ENCODE results near the gene OSTN.
"Not testable (repeated sequence)": the region's sequence is repeated elsewhere in the genome, so short reads cannot be mapped to it uniquely, and the experiment has no call there.

Gene OSTN

DNA sequence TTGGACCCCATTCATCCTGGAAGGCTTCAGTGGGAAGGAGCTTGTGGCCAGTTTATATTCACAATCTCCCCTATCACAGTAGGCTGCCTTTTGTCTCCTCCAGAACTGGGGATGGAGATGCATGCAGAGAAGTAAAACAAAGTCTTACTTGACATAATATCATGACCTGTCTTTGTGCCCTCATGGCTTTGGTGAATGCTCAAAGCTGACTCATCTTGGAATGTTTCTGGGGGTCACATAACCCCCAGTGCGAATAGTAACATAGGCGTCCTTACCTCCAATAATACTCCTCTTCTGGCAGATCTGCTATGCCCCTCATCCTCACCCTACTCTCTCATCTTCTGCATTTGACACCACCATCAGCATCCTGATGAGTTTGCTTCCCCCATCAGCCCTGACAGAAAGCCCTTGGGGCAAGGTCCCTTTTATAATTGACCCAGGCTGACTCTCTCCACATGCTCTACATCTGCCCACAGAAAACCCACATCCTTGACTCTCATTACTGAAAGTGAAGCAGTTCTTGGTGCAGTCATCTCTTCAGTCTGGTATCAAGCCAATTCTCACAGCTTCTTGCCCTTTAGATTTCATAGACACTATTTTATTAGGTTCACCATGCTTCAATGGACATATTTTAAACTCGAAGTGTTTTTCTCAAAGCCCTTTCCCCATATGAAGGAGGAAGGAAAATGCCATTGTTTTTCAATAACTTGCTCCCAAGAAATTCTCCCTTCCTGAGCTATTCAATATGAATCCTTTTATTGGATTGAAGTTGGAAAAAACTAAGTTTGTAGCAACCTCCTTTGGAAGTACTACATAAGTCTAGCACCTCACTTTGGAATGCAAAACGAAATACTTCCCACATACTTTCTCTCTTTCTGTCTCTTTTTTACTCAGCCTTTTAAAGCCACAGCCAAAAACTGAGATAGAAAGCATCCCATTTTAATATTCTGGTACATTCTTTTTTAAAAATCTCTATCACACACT is 36.6 kb downstream of the OSTN start:
- DNase-seq, result no peak

DNA sequence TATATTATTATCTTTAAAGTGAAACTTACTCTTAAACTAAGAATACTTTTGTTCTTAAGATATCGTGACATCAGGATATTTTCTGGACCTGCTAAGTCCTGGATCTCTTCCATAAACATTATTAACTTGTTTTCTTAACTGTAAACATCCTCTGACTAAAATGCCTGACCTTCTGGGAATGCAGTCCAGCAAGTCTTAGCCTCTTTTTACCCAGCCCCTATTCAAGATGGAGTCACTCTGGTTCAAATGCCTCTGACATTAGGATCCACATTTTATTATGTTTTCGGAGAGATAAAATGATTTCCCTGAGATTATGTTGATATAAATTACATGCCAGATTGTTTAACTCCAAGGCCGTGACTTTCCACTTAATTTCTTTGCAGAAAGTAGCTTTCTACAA is 37.6 kb downstream of the OSTN start:
- DNase-seq, result no peak

DNA sequence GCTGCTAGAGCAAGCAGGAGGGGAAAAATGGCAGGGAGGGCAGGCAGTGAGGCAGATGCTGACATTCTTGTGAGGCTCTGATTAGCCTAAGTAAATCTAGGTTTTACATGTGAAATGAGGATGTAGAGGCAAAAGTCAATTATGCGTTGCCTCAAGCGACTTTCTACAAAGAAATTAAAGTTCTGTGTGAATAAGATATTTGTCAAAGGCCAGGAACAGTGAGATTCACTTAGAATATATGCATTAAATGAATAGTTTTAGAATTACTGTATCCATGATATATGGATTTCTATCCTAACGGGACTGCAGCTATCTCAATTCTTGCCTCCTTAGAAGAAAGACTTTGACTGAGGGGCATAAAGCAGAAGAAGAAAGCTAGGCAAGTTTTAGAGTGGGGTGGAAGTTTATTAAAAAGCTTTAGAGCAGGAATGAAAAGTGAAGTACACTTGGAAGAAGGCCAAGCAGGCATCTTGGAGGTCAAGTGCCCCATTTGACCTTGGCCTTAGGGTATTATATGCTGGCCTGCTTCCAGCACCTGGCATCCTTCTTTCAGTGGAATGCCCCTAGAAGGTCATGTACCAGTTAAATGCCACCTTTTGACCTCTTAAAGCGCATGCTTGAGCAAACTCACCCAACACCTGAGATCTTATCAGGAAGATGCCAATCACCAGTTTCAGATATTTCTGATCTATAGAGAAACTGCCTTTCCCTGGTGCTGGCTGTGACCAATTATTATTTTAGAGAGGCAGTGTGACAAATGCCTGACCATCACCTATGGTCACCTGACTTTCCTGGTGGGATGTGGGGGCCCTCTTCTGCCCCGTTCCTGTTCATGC is 38.2 kb downstream of the OSTN start:
- DNase-seq, result no peak

DNA sequence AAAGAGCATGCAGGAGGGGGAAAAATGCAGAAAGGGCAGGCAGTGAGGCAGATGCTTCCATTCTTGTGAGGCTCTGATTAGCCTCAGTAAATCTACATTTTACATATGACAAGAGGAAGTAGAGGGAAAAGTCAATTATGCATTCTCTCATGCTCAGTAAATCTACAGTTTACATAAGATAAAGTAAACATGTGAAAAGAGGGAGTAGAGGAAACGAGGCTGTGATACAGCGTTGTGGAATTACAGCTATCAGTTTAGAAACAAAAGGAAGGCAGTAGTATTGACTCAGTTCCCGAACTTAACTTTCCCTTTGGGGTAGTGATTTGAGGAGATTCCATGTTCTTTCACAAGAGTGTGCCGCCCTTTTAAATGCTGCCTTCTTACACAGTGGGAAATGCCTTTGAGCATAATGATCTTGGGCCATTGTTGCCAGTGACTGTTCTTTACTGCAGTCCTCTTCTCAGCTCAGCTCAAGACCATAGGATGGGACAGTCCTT is 39.3 kb downstream of the OSTN start:
- no peak for DNase-seq

- DNase-seq, result no peak
These were observed 40.5 kb downstream of the OSTN start for GRCh38 chr3:191239407-191240031.

DNA sequence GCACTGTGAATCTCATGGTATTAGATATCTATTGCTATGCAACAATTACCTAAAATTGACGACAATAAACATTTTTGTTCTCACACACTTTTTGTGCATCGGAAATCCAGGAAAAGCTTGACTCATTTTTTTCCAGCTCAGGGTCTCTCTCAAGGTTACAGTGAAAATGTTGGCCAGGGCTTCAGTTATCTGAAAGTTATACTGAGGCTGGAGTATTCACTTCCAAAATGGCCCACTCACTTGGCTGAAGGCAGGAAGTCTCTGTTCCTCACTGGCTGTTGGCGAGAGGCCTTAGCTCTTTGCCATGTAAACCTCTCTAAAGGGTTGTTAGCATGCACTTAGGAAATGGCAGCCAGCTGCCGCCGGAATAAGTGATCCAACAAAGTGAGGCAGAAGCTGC is 41.4 kb downstream of the OSTN start:
- DNase-seq, result no peak

DNA sequence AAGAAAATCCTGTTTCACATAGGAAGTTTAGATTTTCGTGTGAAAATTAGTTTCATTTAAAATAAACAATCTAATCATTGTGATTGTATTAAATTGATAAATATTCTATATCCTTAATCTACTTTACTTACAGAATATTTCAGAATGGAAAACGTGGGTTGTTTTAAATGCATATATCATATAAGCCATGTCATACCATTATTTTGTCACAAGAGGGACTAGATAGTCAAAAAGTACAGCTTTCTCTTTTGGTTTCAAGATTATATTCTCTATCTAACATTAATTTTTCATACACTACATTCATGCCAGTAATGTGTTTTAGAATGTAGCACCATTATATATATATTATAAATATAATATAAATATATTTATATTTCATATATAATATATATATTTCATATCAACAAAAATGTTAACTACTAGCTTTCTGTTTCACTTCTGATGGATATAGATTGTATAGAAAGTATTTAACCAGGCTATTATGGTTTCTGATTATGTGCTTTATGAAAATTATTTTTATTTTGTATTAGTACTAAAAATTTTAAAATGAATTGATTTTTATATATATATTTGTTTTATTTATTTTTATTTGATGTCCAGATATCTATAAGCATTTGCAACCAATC is 45.3 kb downstream of the OSTN start:
- no peak for DNase-seq

- DNase-seq, result not testable (repeated sequence)
These were observed 47.0 kb downstream of the OSTN start for GRCh38 chr3:191246034-191246433.

GRCh38 chr3:191246630-191247029 is 47.6 kb downstream of the OSTN start:
- DNase-seq, result no peak

DNA sequence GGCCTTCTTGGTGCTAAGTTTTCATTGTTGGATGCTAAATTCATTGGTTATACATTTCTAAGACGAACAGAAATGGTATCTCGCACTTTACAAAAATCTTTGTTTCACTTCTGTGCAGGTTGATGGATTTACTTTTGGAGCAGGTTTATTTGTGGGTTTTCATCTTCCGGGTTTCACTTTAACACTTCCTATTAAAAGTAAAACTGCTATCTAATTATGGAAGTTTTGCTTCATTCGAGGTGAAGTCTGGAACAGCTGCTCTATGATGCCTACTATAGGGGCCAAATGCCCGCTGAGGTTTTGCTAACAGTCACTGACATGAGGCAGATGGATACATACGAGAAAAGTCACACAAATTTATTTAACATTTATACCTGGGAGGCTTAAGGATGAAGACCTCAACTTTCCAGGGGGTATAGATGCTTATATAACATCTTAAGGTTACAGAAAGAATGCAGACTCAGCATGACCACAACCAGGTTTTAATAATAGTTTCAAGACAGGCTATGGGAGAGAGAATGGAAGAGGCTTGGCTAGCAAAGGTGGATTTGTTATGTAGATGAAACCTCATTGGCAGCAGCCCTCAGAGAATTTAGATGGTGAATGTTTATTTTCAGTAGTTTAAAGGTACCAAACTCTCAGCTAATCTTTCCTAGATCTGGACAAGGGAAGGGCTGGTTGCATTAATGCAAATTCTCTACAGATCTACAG is 54.2 kb downstream of the OSTN start:
- no peak for DNase-seq

- no peak for DNase-seq
These were observed 55.2 kb downstream of the OSTN start for GRCh38 chr3:191254098-191254873.

DNA sequence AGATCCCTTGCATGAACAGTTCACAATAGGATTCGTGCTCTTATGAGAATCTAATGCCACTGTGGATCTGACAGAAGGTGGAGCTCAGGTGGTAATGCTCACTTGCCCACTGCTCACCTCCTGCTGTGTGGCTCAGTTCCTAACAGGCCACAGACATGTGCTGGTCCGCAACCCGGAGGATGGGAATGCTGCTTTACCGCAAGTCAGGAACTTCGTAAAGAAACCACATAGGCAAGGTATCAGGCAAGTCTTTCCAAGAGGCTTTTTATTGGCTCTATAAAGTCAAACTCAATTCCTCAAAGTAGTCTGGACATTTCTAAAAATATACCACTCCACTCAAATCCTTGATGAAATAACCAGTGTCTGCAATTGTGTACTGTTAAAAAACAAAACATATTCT is 56.1 kb downstream of the OSTN start:
- no peak for DNase-seq

GRCh38 chr3:191256405-191256804 is 57.4 kb downstream of the OSTN start:
- DNase-seq, result no peak

DNA sequence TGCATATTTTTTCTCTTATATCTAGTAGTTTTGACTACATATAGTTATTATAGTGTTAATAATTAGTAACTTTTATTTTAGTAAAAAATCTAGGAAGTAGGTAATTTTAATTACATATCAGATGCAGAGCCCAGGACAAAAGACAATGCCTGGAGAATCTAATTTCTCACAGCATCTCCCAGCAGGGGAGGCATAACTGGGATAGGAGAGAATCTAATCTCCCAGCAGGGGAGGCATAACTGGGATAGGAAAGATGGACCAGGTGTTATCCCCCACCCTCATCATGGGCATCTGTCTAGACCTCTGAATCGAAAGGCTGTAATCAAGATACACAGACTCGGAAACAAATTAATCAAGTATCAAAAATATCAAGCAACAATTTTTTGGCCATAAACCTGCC is 58.2 kb downstream of the OSTN start:
- DNase-seq, result no peak

GRCh38 chr3:191259486-191259885 is 60.4 kb downstream of the OSTN start:
- no peak for DNase-seq

- no peak for DNase-seq
These were observed 61.6 kb downstream of the OSTN start for GRCh38 chr3:191260431-191261303.

DNA sequence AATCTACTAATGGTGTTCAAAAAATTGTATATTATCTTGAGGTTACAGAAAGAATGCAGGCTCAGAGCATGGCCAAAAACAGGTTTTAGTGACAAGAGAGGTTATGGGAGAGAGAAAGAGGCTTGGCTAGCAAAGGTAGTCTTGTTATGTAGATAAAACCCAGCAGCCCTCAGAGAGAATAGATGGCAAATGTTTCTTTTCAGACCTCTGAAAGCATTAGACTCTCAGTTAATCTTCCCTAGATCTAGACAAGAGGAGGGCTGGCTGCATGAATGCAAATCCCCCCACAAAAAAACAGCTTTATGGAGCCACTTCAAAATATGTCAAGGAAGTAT is 62.2 kb downstream of the OSTN start:
- no peak for DNase-seq

DNA sequence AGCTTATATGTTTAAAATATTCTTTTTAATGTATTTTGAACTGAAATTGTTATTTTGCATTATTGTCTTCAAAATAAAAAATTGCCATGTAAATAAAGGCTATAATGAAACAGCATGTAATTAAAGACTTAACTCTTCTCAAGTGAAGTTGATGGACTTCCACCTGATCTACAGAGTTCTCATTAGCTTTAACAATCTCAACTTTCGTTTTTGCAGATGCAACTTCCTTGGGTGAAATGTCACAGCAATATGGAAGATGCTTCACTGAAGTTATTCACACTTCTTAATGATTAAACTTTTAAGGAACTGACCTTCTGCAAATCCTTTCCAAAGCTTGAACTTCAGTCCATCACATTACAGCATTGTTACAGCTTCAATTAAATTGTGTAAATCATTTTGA is 63.6 kb downstream of the OSTN start:
- DNase-seq, result no peak

DNA sequence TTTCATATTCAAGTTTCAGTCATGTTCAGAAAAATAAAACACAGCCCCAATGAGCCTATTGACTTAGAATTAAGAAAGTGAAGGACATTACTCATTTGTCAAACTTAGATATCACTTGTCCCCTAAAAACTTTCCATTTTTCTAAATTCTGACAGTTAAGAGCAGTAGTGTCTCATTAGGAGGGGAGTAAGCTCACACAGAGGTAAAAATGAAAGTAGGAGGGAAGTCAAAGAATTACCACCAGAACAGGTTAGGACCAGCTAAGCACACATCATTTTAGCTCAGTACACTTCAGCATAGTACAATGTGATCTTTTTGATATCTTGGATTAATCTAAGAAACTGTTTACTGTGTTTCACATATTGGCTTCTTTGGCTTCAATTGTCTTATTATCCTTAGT is 64.3 kb downstream of the OSTN start:
- no peak for DNase-seq

DNA sequence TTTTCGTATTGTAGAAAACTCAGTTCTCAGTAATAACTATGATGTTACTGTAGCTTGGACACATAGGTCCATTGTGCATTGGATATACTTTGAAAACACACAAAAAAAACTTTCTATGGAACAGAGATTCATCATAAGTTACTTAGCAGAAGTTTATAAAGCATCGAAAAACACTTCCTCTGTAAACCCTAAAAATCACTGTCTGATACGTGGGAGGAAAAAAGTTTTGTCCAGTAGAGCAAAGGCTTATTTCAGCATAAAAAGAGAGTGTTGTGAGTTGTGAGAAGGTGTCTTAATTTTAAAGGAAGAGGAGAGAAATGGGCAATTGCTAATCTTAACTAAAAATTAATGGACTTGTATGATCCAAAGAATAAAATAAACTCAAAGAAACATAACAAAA is 64.8 kb downstream of the OSTN start:
- no peak for DNase-seq
